Smooth muscle cell of the brain vasculature (primary cell): Measurements from ENCODE around the gene BTG1.

Experiments used
- DNase-seq: peaks from one replicate; pipeline ENCODE4 v3.0.0-alpha.2; 2012; ENCODE audit warnings: low read depth, low spot score

Gene BTG1, protein sequence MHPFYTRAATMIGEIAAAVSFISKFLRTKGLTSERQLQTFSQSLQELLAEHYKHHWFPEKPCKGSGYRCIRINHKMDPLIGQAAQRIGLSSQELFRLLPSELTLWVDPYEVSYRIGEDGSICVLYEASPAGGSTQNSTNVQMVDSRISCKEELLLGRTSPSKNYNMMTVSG

GRCh38 chr12:92145731-92146496 is at the start of gene BTG1:
BTG1 (minus strand) TSS chr12:92145846; CDS start chr12:92145535, 311 bp downstream.
- DNase-seq: peak; percentile 100

DNA sequence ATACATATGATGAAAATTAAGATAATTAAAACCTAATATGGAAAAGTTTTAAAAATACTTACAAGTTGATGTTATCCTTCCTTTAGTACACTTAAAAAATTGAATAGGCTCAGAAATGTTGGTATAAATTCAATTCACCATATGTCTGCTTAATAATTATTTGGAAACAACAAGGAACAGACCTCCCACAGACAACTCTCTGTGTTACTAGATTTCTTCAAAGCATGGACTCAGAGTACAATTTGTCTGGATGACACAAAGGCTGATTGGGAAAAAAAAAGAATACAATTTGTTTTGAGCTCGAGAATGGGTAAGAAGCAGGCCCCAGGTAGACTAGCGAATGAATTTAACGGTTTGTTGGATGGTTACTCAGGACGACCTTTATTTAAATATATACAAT is 48.9 kb upstream of the BTG1 start:
- DNase-seq: no peak

DNA sequence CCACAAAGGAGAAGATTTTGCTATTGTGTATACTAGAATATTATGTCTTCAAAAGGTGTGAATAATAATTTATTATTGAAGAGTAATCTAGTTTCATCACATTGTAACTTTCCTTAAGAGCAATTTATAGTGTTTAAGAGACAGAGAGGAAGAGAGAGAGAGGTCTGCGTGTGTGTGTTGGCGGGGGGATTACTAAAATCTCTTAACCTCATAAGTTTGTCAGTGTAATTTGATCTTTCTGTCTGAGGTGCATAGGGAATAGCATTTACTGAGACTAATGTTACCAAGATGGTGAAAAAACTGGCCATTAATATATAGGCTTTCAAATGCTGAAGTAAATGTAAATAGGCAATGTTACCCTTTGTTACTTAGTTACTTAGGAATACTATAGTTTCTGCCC is 48.2 kb upstream of the BTG1 start:
- DNase-seq: no peak

- DNase-seq: no peak
These were observed 47.4 kb upstream of the BTG1 start for GRCh38 chr12:92193063-92193462.

- DNase-seq: no peak
These were observed 46.7 kb upstream of the BTG1 start for GRCh38 chr12:92192360-92192759.

DNA sequence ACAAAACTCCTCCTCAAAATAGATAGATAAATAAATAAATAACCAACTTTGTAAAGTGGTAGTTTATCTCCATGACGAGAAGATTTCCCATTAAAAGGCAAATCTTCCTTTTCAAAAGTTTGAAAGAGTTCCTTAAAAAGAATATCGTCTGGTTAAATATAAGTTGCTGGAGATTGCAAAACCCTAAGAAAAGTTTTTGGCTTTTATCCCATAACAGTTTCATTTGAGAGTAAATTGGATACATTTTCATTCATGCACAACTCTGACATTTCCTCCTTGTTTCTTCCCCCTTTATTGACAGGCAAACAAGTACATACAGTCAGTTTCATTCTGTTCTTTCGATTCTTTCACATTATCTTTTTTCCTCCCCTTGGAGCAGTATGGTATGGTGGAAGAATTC is 45.4 kb upstream of the BTG1 start:
- DNase-seq: no peak

GRCh38 chr12:92188517-92189188 is 43.0 kb upstream of the BTG1 start:
- DNase-seq: no peak

DNA sequence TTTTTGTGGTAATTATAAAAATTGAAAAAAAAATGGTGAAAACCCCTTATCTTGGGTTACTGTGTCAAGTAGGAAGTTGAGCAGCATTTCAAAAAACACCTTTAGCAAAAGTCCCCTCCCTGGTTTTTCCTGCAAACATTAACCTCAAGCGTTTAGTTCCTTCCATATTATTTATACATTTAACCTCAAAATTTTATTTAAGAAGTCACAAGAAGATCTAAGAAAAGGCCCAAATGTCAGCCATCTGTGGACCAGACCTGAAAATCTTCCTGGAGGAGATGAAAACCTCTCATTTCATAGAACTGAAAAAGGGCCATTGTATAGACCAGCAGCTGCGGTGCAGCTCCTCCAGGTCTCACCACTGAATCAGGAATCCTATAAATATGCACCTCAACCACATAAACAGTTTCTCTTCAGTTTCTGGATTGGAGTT is 40.4 kb upstream of the BTG1 start:
- no peak for DNase-seq

GRCh38 chr12:92185052-92185451 is 39.4 kb upstream of the BTG1 start:
- DNase-seq: no peak

DNA sequence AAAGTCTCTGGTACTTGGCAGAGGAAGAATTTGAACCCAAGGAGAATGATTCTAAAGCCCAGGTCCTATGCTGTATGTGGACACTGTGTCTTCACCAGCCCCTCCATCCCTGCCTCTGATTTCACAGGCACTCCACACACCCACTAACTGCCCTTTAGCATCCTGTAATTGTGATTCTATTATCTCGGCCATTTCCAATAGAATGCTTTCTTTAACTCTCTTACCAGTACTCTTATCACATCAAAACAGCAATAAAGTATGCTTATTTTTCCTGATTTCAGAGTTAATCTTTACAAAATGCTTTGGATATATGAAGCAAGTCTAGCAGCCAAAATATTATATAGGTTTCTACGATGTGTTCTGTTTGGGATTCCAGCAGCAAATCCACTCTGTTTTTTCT is 37.9 kb upstream of the BTG1 start:
- no peak for DNase-seq

DNA sequence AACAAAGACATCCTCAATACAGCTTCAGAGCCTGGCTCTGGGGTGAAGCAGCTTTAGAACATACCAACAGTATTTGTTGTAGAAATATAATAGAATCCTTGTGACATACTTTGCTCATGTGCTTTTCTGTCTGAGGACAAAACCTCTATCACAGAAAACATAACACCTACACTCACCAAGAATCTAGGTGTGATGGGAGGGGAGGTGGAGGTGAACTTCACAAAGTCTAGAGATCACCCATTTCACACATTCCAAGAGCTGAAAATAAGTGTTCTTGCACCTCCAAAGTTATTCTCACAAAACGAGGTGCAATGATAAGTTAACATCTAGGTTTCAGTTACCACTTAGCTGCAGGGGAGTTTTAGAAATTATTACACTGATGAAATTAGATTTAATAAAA is 32.7 kb upstream of the BTG1 start:
- no peak for DNase-seq

- DNase-seq: no peak
These were observed 31.0 kb upstream of the BTG1 start for GRCh38 chr12:92176646-92177045.

DNA sequence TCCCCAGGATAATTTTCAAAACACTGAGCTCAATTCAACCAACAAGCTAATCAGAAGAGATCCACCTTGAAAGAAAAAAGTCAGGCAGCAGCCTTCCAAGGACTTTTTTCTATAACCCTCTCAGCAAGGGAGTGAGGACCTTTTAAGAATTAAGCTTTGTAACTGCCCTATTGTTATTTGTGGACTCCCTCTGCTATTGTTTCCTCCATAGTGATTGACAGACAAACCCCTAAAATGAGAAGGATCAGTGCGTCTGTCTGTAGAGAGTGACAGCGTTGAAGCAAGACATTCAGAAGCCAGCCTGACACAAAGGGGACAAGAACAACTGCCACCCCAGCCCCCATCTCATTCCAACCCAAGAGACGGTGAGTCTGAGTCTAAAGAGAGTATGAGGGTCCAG is 30.3 kb upstream of the BTG1 start:
- no peak for DNase-seq

- DNase-seq: no peak
These were observed 24.4 kb upstream of the BTG1 start for GRCh38 chr12:92170050-92170449.

DNA sequence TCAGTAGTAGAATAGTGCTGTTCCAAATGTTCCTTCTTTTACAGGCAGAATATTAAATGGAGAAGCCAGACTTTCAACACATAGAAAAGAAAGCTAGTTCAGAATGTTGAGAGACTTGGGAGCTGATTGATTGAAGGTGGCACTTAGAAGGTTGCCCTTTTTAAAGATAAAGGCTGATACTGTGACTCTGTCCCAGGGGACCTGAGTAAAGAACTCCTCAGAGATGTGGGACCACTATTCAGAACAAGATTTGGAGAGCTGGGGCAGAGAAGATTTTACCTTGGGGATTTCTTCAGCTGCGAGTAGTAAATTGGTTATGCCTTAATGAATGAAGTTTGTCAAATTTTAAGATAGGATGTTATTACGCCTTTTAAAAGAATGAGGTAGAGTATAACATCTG is 21.4 kb upstream of the BTG1 start:
- DNase-seq: no peak

GRCh38 chr12:92164712-92165111 is 19.1 kb upstream of the BTG1 start:
- no peak for DNase-seq

DNA sequence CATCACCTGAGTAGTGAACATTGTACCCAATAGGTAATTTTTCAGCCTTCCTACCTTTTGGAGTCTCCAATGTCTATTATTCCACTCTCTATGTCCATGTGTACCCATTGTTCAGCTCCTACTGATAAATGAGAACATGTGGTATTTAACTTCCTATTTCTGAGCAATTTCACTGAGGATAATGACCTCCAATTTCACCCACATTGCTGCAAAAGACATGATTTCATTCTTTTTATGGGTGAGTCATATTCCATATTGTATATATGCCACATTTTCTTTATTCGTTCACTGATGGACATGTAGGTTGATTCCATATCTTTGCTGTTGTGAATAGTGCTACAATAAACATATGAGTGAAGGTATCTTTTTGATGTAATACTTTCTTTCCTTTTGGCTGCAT is 16.4 kb upstream of the BTG1 start:
- DNase-seq: no peak

GRCh38 chr12:92158796-92159439 is 13.3 kb upstream of the BTG1 start:
- DNase-seq: no peak

- DNase-seq: no peak
These were observed 11.2 kb upstream of the BTG1 start for GRCh38 chr12:92156704-92157395.

- no peak for DNase-seq
These were observed 10.5 kb upstream of the BTG1 start for GRCh38 chr12:92156139-92156538.

DNA sequence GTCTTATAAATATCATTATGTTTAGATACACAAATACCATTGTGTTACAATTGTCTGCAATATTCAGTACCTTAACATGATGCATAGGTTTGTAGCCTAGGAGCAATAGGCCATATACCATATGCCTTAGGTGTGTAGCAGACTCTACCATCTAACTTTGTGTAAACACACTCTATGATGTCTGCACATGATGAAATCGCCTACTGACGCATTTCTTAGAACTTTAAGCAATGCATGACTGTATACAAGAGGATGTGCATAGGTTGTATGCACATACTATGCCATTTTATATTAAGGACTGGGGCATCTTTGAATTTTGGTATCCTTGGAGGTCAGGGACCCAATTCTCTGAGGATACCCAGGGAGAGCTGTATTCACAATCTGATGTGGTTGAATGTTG is 10.1 kb upstream of the BTG1 start:
- no peak for DNase-seq

DNA sequence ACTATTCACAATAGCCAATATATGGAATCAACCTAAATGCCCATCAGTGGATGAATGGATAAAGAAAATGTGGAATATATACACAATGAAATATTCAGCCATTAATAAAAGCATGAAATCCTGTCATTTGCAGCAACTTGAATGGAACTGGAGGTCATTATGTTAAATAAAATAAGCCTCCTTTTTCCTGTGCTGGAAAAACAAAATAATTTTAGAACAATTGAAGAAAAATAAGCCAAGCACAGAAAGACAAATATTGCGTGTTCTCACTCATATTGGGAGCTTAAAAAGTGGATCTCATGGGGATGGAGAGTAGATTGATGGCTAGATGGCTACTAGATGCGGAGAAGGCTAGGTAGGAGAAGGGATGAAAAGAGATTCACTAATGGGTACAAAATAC is 6.3 kb upstream of the BTG1 start:
- DNase-seq: no peak
